WTC11 (cell line): ENCODE results near the gene CHRNB4.

Experiments
- ARID4B ChIP-seq: sonication (generic); formaldehyde crosslinking; IDR thresholded peaks from 2 replicates; pipeline ENCODE4 v1.8.0; 2023; ENCODE audit warnings: missing genetic modification reagents, mild to moderate bottlenecking, borderline replicate concordance
- CTCF ChIP-seq: fragments of 200-600 bp; IDR thresholded peaks from 2 replicates; pipeline ENCODE4 v1.8.0; 2022; ENCODE audit warnings: antibody characterized with exemption
- FOXP4 ChIP-seq: sonication (generic); formaldehyde crosslinking; IDR thresholded peaks from 2 replicates; pipeline ENCODE4 v1.8.0; 2022; ENCODE audit warnings: mild to moderate bottlenecking, missing genetic modification reagents
- GABPB1 ChIP-seq: sonication (generic); formaldehyde crosslinking; IDR thresholded peaks from 2 replicates; pipeline ENCODE4 v1.8.1; 2023; ENCODE audit warnings: mild to moderate bottlenecking, missing genetic modification reagents
- MAX ChIP-seq: sonication (generic); formaldehyde crosslinking; IDR thresholded peaks from 2 replicates; pipeline ENCODE4 v1.8.0; 2022; ENCODE audit warnings: mild to moderate bottlenecking, missing genetic modification reagents
- MLX ChIP-seq: sonication (generic); formaldehyde crosslinking; IDR thresholded peaks from 2 replicates; pipeline ENCODE4 v1.8.1; 2023; ENCODE audit warnings: mild to moderate bottlenecking, missing genetic modification reagents, moderate library complexity
- NR3C1 ChIP-seq: sonication (generic); formaldehyde crosslinking; conservative IDR thresholded peaks from 2 replicates; pipeline ENCODE4 v1.8.1; 2023; ENCODE audit warnings: low read depth, mild to moderate bottlenecking, missing genetic modification reagents
- SP1 ChIP-seq: sonication (generic); formaldehyde crosslinking; conservative IDR thresholded peaks from 2 replicates; pipeline ENCODE4 v1.8.1; 2022; ENCODE audit warnings: missing genetic modification reagents
- STAT6 ChIP-seq: sonication (generic); formaldehyde crosslinking; conservative IDR thresholded peaks from 2 replicates; pipeline ENCODE4 v1.8.1; 2023; ENCODE audit warnings: mild to moderate bottlenecking, low read depth, missing genetic modification reagents, moderate library complexity
- USF2 ChIP-seq: sonication (generic); formaldehyde crosslinking; IDR thresholded peaks from 2 replicates; pipeline ENCODE4 v1.8.1; 2023; ENCODE audit warnings: mild to moderate bottlenecking, missing genetic modification reagents, moderate library complexity

- TF ChIP-seq NR3C1 (CRISPR knock-in tag) (no peak), MLX (CRISPR knock-in tag) (no peak), GABPB1 (CRISPR knock-in tag) (no peak), ARID4B (CRISPR knock-in tag) (no peak), FOXP4 (no peak), USF2 (CRISPR knock-in tag) (no peak), STAT6 (CRISPR knock-in tag) (no peak), SP1 (CRISPR knock-in tag) (no peak), MAX (CRISPR knock-in tag) (no peak), CTCF (no peak)
Measured at GRCh38 chr15:78626381-78626995, 14.5 kb downstream of the CHRNB4 start.
